GM18873 (cell line): ENCODE measurements around the gene SNAI3.

Source experiments
- ATAC-seq: cut with Tn5 transposase; IDR thresholded peaks from one replicate; pipeline ENCODE4 v1.9.1; 2021; ENCODE audit warnings: mild to moderate bottlenecking, moderate library complexity, moderate number of reproducible peaks; ENCODE audit not compliant: unreplicated experiment, low FRiP score

SNAI3 gene

DNA sequence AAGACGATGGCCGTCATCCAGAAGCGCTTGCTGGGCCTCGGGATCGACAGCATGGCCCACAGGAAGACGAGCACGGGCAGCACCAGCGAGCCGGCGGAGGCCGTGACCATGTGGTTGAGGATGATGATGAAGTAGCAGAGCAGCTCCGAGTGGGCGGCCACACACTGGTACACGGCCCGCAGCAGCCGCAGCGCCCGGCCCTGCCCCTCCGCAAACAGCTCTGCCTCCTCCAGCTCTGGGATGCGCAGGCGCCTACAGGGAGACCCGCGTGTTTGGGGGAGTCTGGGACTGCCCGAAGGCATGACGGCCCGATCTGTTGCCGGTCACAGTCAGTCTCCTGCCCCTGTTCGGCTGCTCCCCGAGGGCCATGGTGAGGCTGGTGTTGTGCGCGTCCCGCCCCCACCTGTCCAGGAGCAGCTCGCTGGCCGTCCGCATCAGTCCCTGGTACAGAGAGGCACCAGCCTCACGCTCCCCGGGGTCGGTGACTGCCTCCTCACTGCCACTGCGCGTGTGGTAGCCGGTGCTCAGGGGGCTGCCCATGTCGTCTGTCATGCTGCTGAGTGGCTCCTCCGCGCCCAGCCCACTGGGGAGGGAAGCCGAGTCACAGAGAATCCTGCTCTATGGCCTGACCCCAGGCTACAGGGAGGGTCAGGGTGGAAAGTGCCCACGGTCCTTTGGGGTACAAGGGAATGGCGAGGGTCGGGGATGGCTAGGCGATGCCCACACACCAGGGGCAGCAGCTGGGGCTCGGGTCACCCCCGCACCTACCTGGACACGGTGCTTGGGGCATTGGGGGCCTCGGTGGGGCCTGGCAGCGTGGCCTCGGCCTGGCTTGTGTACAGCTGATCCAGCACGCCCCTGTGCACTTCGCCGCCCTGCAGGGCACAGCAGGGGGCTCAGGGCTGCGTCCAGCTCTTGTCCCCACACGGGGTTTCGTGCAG, 35.8 kb upstream of the SNAI3 start:
- no peak for ATAC-seq

- no peak for ATAC-seq
Measured at GRCh38 chr16:88721236-88721635, 34.9 kb upstream of the SNAI3 start.

DNA sequence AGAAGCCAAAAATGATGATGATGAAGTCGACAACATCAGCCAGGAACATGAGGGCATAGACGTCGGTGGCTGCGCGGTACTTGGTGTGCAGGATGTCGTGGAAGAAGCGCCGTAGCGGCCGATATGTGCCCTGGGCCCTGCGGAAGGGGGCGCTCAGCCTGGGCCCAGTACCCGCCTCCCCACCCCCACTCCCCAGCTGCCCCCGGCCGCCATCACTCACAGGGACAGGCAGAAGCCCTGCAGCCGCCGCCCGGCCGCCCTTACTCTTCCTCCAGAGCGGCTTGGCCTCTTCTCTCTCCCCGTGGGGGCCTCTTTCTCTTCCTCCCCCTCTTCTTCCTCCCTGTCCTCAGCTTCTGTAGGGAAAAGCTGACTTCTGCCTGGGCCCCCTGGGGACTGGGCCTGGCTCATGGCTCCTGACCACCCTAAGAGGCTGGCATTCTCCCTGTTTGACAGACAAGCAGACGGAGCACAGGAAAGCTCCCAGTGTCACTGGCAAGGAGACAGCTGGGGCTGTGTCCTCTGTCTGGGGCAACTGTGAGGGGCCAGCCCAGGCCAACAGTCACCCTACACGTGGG, 34.2 kb upstream of the SNAI3 start:
- no peak for ATAC-seq

- no peak for ATAC-seq
Measured at GRCh38 chr16:88719933-88720296, 33.6 kb upstream of the SNAI3 start.

- ATAC-seq, result no peak
Measured at GRCh38 chr16:88719267-88719932, 33.1 kb upstream of the SNAI3 start.

DNA sequence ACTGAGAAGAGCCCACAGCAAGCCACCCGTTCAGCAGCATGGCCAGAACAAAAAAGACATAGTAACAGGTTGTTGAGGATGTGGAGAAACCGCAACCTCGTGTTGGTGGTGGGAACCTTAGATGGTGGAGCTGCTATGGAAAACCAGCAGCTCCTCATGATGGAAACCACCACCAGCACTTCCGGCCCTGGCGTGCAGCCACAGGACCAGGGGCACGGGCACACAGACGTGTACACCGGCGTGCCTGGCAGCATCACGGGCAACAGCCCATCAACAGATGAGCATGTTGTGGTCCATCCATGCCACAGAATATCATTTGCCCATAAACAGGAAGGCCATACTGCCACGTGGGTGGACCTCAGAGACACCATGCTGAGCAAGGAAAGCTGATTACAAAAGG, 31.9 kb upstream of the SNAI3 start:
- ATAC-seq, result no peak

- no peak for ATAC-seq
Measured at GRCh38 chr16:88716601-88717001, 30.3 kb upstream of the SNAI3 start.

GRCh38 chr16:88716201-88716600, 29.9 kb upstream of the SNAI3 start:
- ATAC-seq, result no peak

- ATAC-seq, result no peak
Measured at GRCh38 chr16:88715312-88716190, 29.2 kb upstream of the SNAI3 start.

DNA sequence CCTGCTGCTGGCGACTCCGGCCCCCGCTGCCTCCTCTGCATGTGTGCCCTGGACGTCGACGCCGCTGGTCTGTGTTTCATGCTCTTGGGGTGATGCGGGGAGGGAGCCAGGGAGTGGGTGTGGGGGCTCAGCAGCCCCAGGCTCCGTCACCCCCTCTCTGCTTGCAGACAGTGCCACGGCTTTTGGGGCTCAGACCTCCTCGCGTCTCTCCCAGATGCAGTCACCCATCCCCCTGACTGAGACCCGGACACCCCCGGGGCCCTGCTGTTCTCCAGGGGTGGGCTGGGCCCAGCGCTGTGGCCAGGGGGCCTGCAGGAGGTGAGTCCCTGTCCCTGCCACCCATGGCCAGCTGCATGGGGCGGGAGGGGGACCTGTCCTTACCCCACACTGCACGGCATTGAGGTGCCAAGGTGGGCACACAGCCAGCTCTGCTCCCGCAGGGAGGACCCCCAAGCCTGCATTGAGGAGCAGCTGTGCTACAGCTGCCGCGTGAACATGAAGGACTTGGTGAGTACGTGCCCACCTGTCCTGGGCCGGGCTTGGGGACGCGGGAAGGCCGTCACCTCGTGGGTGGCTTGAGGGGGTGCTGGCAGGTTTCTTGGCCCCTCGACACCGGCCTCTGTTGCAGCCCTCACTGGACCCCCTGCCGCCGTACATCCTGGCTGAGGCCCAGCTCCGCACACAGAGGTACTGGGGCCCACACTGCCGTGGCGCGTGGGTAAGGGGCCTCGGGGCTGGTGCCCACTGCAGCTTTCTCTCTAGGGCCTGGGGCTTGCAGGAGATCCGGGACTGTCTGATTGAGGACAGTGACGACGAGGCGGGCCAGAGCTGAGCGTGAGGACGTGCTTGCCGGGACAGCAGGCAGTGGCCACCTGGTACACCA, 28.4 kb upstream of the SNAI3 start:
- ATAC-seq, result no peak

GRCh38 chr16:88713568-88714419, 27.5 kb upstream of the SNAI3 start:
- no peak for ATAC-seq

GRCh38 chr16:88713054-88713453, 26.7 kb upstream of the SNAI3 start:
- ATAC-seq, result no peak

DNA sequence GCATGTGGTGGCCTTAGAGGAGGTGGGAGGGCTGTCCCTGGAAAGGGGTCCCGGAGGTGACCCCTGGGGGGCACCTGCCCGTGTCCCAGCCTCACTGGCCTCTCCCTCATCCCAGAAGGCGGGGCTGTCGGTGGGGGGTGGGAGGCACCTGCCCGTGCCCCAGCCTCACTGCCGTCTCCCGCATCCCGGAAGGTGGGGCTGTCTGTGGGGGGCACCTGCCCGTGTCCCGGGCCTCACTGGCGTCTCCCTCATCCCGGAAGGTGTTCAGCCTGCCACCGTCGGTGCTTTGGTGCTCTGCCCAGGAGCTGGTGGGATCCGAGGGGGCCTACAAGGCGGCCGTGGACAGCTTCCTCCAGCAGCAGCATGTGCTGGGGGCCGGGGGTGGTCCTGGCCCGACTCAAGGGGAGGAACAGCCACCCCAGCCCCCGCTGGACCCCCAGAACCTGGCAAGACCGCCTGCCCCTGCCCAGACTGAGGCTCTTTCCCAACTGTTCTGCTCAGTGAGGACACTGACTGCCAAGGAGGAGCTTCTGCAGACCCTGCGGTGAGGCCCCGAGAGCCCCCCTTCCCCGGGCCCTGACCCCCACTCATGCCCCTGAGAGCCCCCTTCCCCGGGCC, 26.2 kb upstream of the SNAI3 start:
- no peak for ATAC-seq

- ATAC-seq, result no peak
Measured at GRCh38 chr16:88711750-88712340, 25.5 kb upstream of the SNAI3 start.

- no peak for ATAC-seq
Measured at GRCh38 chr16:88710556-88710955, 24.2 kb upstream of the SNAI3 start.

- no peak for ATAC-seq
Measured at GRCh38 chr16:88706965-88707826, 20.9 kb upstream of the SNAI3 start.
